IMR-90 (cell line): ENCODE measurements around the gene MRPS7. TPM values are rescaled to one million over a fixed set of nuclear protein-coding genes. Genes with fewer than 3 reads are reported as not detected.

ENCODE experiments used
- ATAC-seq: fragments of 200-7000 bp; cut with Tn5 transposase; 2 replicates; pipeline ENCODE4 v1.9.1; 2020; ENCODE audit warnings: low read depth, mild to moderate bottlenecking, moderate library complexity
- BruUV-seq: library from RNA; stranded (reverse); fragments of 400-500 nt; replicated peaks from 2 replicates; lab custom pipeline; 2021; lab: Mats Ljungman, UMichigan
- CTCF ChIA-PET: fragments of 300-600 bp; formaldehyde crosslinking; extraction: SDS; loops from one replicate; lab custom pipeline; 2021; ENCODE audit warnings: antibody characterized with exemption; lab: Yijun Ruan, JAX
- POLR2A ChIA-PET: fragments of 300-600 bp; sonication (Branson Sonifier 250); formaldehyde crosslinking; loops from one replicate; lab custom pipeline; 2022; ENCODE audit warnings: antibody characterized with exemption; ENCODE audit not compliant: unreplicated experiment; lab: Charles Lee
- DNase-seq: peaks from one replicate; pipeline ENCODE4 v3.0.0; 2013
- H2AFZ ChIP-seq: replicated peaks from 2 replicates; pipeline ENCODE3; 2013; ENCODE audit warnings: low read length, mild to moderate bottlenecking; ENCODE audit not compliant: poor library complexity
- H2AK5ac ChIP-seq: 2 replicates; pipeline ENCODE4 v1.6.1; 2013; ENCODE audit warnings: low read depth, low read length, inconsistent platforms
- H2AK9ac ChIP-seq: replicated peaks from 2 replicates; pipeline ENCODE3; 2013; ENCODE audit warnings: mild to moderate bottlenecking, low read depth, low read length, moderate library complexity; ENCODE audit not compliant: poor library complexity
- H2BK120ac ChIP-seq: 2 replicates; pipeline ENCODE4 v1.6.1; 2013; ENCODE audit warnings: low read depth, low read length, inconsistent platforms
- H2BK15ac ChIP-seq: 3 replicates; pipeline ENCODE4 v1.6.1; 2013; ENCODE audit warnings: low read depth, low read length, inconsistent platforms
- H2BK20ac ChIP-seq: 2 replicates; pipeline ENCODE4 v1.6.1; 2013; ENCODE audit warnings: low read depth, mild to moderate bottlenecking, inconsistent platforms, low read length, moderate library complexity
- H2BK5ac ChIP-seq: 2 replicates; pipeline ENCODE4 v1.6.1; 2013; ENCODE audit warnings: mild to moderate bottlenecking, low read depth, low read length, inconsistent platforms; ENCODE audit not compliant: poor library complexity, severe bottlenecking
- H3K14ac ChIP-seq: replicated peaks from 2 replicates; pipeline ENCODE4 v1.6.1; 2013; ENCODE audit warnings: low read depth, low read length, inconsistent platforms
- H3K18ac ChIP-seq: 2 replicates; pipeline ENCODE4 v1.6.1; 2013; ENCODE audit warnings: low read depth, low read length, control low read depth
- H3K23ac ChIP-seq: 2 replicates; pipeline ENCODE4 v1.6.1; 2013; ENCODE audit warnings: low read depth, low read length, inconsistent platforms
- H3K27ac ChIP-seq: 2 replicates; pipeline ENCODE4 v1.5.1; 2013; ENCODE audit warnings: mild to moderate bottlenecking, control low read depth, low read length; ENCODE audit not compliant: insufficient read depth
- H3K27me3 ChIP-seq: 2 replicates; pipeline ENCODE4 v1.6.1; 2013; ENCODE audit warnings: low read length; ENCODE audit not compliant: control insufficient read depth, insufficient read depth
- H3K36me3 ChIP-seq: 2 replicates; pipeline ENCODE4 v1.6.1; 2013; ENCODE audit warnings: low read length, mixed read lengths; ENCODE audit not compliant: control insufficient read depth, insufficient read depth
- H3K4ac ChIP-seq: 2 replicates; pipeline ENCODE4 v1.6.1; 2013; ENCODE audit warnings: low read depth, low read length, inconsistent platforms
- H3K4me1 ChIP-seq: 2 replicates; pipeline ENCODE4 v1.6.1; 2013; ENCODE audit warnings: low read length, mixed read lengths; ENCODE audit not compliant: control insufficient read depth, insufficient read depth
- H3K4me2 ChIP-seq: 2 replicates; pipeline ENCODE4 v1.6.1; 2013; ENCODE audit warnings: low read depth, mild to moderate bottlenecking, control low read depth, low read length, moderate library complexity
- H3K4me3 ChIP-seq: 2 replicates; pipeline ENCODE4 v1.5.1; 2013; ENCODE audit warnings: low read depth, mild to moderate bottlenecking, control low read depth, low read length, moderate library complexity; ENCODE audit not compliant: insufficient read depth
- H3K56ac ChIP-seq: 2 replicates; pipeline ENCODE4 v1.6.1; 2013; ENCODE audit warnings: low read length, inconsistent platforms; ENCODE audit not compliant: insufficient read depth; ENCODE audit errors: extremely low read depth
- H3K79me1 ChIP-seq, 2 experiments: 2 replicates each; pipeline ENCODE4 v1.6.1; 2013; ENCODE audit warnings: low read length in 2 of 2, inconsistent platforms in 1 of 2, low read depth in 1 of 2
- H3K9ac ChIP-seq: 2 replicates; pipeline ENCODE4 v1.6.1; 2013; ENCODE audit warnings: low read depth, low read length, control low read depth
- H3K9me1 ChIP-seq: 2 replicates; pipeline ENCODE4 v1.6.1; 2013; ENCODE audit warnings: low read length, inconsistent platforms; ENCODE audit not compliant: insufficient read depth
- H3K9me3 ChIP-seq: 2 replicates; pipeline ENCODE4 v1.6.1; 2013; ENCODE audit warnings: low read length; ENCODE audit not compliant: control insufficient read depth, insufficient read depth
- H4K20me1 ChIP-seq: 2 replicates; pipeline ENCODE4 v1.6.1; 2013; ENCODE audit warnings: low read length, inconsistent platforms; ENCODE audit not compliant: insufficient read depth
- H4K5ac ChIP-seq: 2 replicates; pipeline ENCODE4 v1.6.1; 2013; ENCODE audit warnings: mild to moderate bottlenecking, low read depth, low read length, control low read depth
- H4K8ac ChIP-seq, 2 experiments: 2 replicates each; pipeline ENCODE4 v1.6.1; 2013; ENCODE audit warnings: low read depth in 2 of 2, low read length in 2 of 2, control low read depth in 1 of 2, inconsistent platforms in 1 of 2
- H4K91ac ChIP-seq: 2 replicates; pipeline ENCODE4 v1.6.1; 2013; ENCODE audit warnings: low read depth, low read length, inconsistent platforms; ENCODE audit not compliant: insufficient read depth
- CHD1 ChIP-seq: IDR thresholded peaks from 2 replicates; pipeline ENCODE4 v1.6.1; 2012; ENCODE audit warnings: low read depth, low read length, improper control_type of control experiment
- CTCF ChIP-seq: conservative IDR thresholded peaks from 2 replicates; pipeline ENCODE4 v1.5.1; 2012; ENCODE audit warnings: mild to moderate bottlenecking, low read depth, low read length, improper control_type of control experiment
- ELK1 ChIP-seq: fragments of 150-350 bp; IDR thresholded peaks from 2 replicates; pipeline ENCODE4 v1.6.1; 2016; ENCODE audit warnings: low read depth, mild to moderate bottlenecking, low read length, moderate library complexity, borderline replicate concordance
- MAFK ChIP-seq: IDR thresholded peaks from 2 replicates; pipeline ENCODE4 v1.6.1; 2012; ENCODE audit warnings: low read depth, low read length, improper control_type of control experiment
- NFE2L2 ChIP-seq: fragments of 150-350 bp; IDR thresholded peaks from 2 replicates; pipeline ENCODE4 v1.6.1; 2016; ENCODE audit warnings: low read depth, mild to moderate bottlenecking, low read length
- POLR2A ChIP-seq: IDR thresholded peaks from 2 replicates; pipeline ENCODE4 v1.6.1; 2012; ENCODE audit warnings: mild to moderate bottlenecking, low read depth, low read length
- SMC3 ChIP-seq: fragments of 150-350 bp; IDR thresholded peaks from 2 replicates; pipeline ENCODE4 v1.6.1; 2016; ENCODE audit warnings: low read depth, mild to moderate bottlenecking, antibody characterized with exemption, low read length, moderate library complexity
- WGBS, 2 experiments: methylation state at CpG; one replicate each; pipeline versions ENCODE4 v1.1.5 to v1.1.7; 2013; ENCODE audit warnings: missing lambda C conversion rate in 2 of 2; ENCODE audit not compliant: insufficient read length in 1 of 2; ENCODE audit errors: extremely low coverage in 2 of 2; 5-methylcytosine and 5-hydroxymethylcytosine counted together
- dilution Hi-C: fragments of 300-500 bp; cut with HindIII; formaldehyde crosslinking; loops from one replicate; pipeline ENCODE4 v1.14.3; 2018; ENCODE audit warnings: low sequenced_read_pairs; ENCODE audit not compliant: unreplicated experiment
- in situ Hi-C: fragments of 300-500 bp; cut with MboI; formaldehyde crosslinking; loops from 3 replicates; pipeline ENCODE4 v1.14.3; 2019; ENCODE audit warnings: low sequenced_read_pairs, inconsistent platforms, mixed read lengths
- intact Hi-C: fragments of 100-400 bp; cut with micrococcal nuclease; formaldehyde crosslinking; loops from 2 replicates; pipeline ENCODE4 v1.10.0; 2022
- polyA plus RNA-seq, 3 experiments: library from polyadenylated mRNA; depleted of rRNA; stranded (reverse); fragments of >200 nt; gene quantifications; 2 replicates each; pipeline ENCODE4 v1.2.3, GENCODE V29; 2012; ENCODE audit warnings: low replicate concordance in 1 of 3
- total RNA-seq: library from RNA; depleted of rRNA; stranded (reverse); fragments of >200 nt; gene quantifications from 2 replicates; pipeline ENCODE4 v1.2.3, GENCODE V29; 2012

Gene MRPS7
- total and polyA plus RNA-seq, 2 of the 4 experiments (the other 2 are of a cell fraction) = 55.9 to 60.5 TPM

- Histone ChIP-seq H2AFZ (no peak overlapping the region), H3K9me3 (no peaks in the 10 kb centered on the region), H3K4me3 (no peak overlapping the region), H3K56ac (no peak overlapping the region), H3K79me1 (peaks cover 5 to 6% of the 10 kb centered on the region in 2 experiments; a peak in 1 of 4 replicates), H2AK5ac (no peak overlapping the region), H3K23ac (no peak overlapping the region), H4K8ac (no peak overlapping the region), H2BK20ac (no peak overlapping the region), H3K18ac (no peak overlapping the region), H3K27ac (no peak overlapping the region), H2BK5ac (no peak overlapping the region), H2AK9ac (no peak overlapping the region), H3K4me1 (no peaks in the 10 kb centered on the region), H3K27me3 (no peaks in the 10 kb centered on the region), H4K5ac (no peak overlapping the region), H2BK15ac (no peak overlapping the region), H3K14ac (no peak overlapping the region), H3K9ac (no peak overlapping the region), H3K36me3 (peaks cover 58% of the 10 kb centered on the region), H3K4ac (no peak overlapping the region), H2BK120ac (no peak overlapping the region), H3K4me2 (no peak overlapping the region), H3K9me1 (no peaks in the 10 kb centered on the region), H4K20me1 (no peaks in the 10 kb centered on the region), H4K91ac (no peak overlapping the region)
- in situ Hi-C loops = no loop called here
- no peak for TF ChIP-seq NFE2L2
- TF ChIP-seq SMC3 = no peak
- no peak for TF ChIP-seq CHD1
- no peak for TF ChIP-seq CTCF
- TF ChIP-seq POLR2A = no peak
- no peak for TF ChIP-seq ELK1
- TF ChIP-seq MAFK = no peak
- ChIA-PET POLR2A (no interaction called here), CTCF (interaction anchor here (0.6 to 0.7 kb wide), 2 partner anchors 12 to 282 kb away, joined by 3 to 4 read pairs; no protein-coding TSS in a partner anchor)
- ATAC-seq (no peak), DNase-seq (no peak)
- intact Hi-C loops = no loop called here
- dilution Hi-C loops = no loop called here
- no CpG with 5 or more reads among the region's 5 CpGs for whole genome bisulfite sequencing, 2 experiments
- BruUV-seq = no TSS peak
Observed at GRCh38 chr17:75227729-75228128, 34.0 kb upstream of the MRPS7 start.
